SK-N-SH treated with all-trans-retinoic acid at 6 μM for 48 hours (cell line): ENCODE data around the gene MIER1.

Experiments
- ATAC-seq: fragments of 200-7000 bp; cut with Tn5 transposase; 3 replicates; pipeline ENCODE4 v1.9.1; 2020; ENCODE audit warnings: mild to moderate bottlenecking, moderate library complexity
- ARNTL ChIP-seq: fragments of 450-650 bp; formaldehyde crosslinking; IDR thresholded peaks from 2 replicates; pipeline ENCODE4 v1.5.0; 2020; ENCODE audit warnings: low read depth, mild to moderate bottlenecking, moderate library complexity, borderline replicate concordance
- BACH2 ChIP-seq: fragments of 250-450 bp; sonication (Bioruptor Pico); IDR thresholded peaks from 2 replicates; pipeline ENCODE4 v1.9.0; 2021; ENCODE audit warnings: mild to moderate bottlenecking, borderline replicate concordance
- CREB5 ChIP-seq: fragments of 250-450 bp; sonication (Bioruptor Pico); IDR thresholded peaks from 2 replicates; pipeline ENCODE4 v1.5.1; 2020; ENCODE audit warnings: low read depth, mild to moderate bottlenecking, moderate library complexity
- CSDC2 ChIP-seq: fragments of 250-450 bp; sonication (Bioruptor Pico); IDR thresholded peaks from 2 replicates; pipeline ENCODE4 v1.5.0; 2020; ENCODE audit warnings: mild to moderate bottlenecking, moderate library complexity
- CSRNP3 ChIP-seq: fragments of 250-450 bp; sonication (Bioruptor Pico); IDR thresholded peaks from 2 replicates; pipeline ENCODE4 v1.5.1; 2021; ENCODE audit warnings: mild to moderate bottlenecking, moderate library complexity
- ESRRG ChIP-seq: fragments of 250-450 bp; sonication (Bioruptor Pico); IDR thresholded peaks from 2 replicates; pipeline ENCODE4 v1.6.1; 2021; ENCODE audit warnings: mild to moderate bottlenecking
- GLIS3 ChIP-seq: fragments of 250-450 bp; sonication (Bioruptor Pico); IDR thresholded peaks from 2 replicates; pipeline ENCODE4 v1.5.0; 2020; ENCODE audit warnings: mild to moderate bottlenecking, moderate library complexity
- ISL1 ChIP-seq: fragments of 250-450 bp; sonication (Bioruptor Pico); IDR thresholded peaks from 2 replicates; pipeline ENCODE4 v2.1.2; 2022; ENCODE audit warnings: mild to moderate bottlenecking, moderate library complexity
- OSR1 ChIP-seq: fragments of 250-450 bp; sonication (Bioruptor Pico); IDR thresholded peaks from 2 replicates; pipeline ENCODE4 v1.8.0; 2022; ENCODE audit warnings: moderate library complexity, mild to moderate bottlenecking, inconsistent platforms
- POU6F1 ChIP-seq: fragments of 250-450 bp; sonication (Bioruptor Pico); IDR thresholded peaks from 2 replicates; pipeline ENCODE4 v1.8.0; 2021; ENCODE audit warnings: low read depth, mild to moderate bottlenecking, moderate library complexity, borderline replicate concordance
- PPARA ChIP-seq: fragments of 250-450 bp; sonication (Bioruptor Pico); IDR thresholded peaks from 2 replicates; pipeline ENCODE4 v1.5.0; 2020; ENCODE audit warnings: mild to moderate bottlenecking, borderline replicate concordance
- RARB ChIP-seq: fragments of 250-450 bp; sonication (Bioruptor Pico); IDR thresholded peaks from 2 replicates; pipeline ENCODE4 v1.8.0; 2021; ENCODE audit warnings: mild to moderate bottlenecking, moderate library complexity
- SNAI2 ChIP-seq: fragments of 250-450 bp; sonication (Bioruptor Pico); IDR thresholded peaks from 2 replicates; pipeline ENCODE4 v1.5.0; 2020; ENCODE audit warnings: mild to moderate bottlenecking, moderate library complexity
- TCF4 ChIP-seq: fragments of 250-450 bp; sonication (Bioruptor Pico); IDR thresholded peaks from 2 replicates; pipeline ENCODE4 v1.8.0; 2021; ENCODE audit warnings: mild to moderate bottlenecking, moderate library complexity, borderline replicate concordance
- TOX ChIP-seq: fragments of 250-450 bp; sonication (Bioruptor Pico); IDR thresholded peaks from 2 replicates; pipeline ENCODE4 v1.8.0; 2021; ENCODE audit warnings: mild to moderate bottlenecking, moderate library complexity, borderline replicate concordance
- TSHZ2 ChIP-seq: fragments of 250-450 bp; sonication (Bioruptor Pico); IDR thresholded peaks from 2 replicates; pipeline ENCODE4 v1.5.0; 2020; ENCODE audit warnings: mild to moderate bottlenecking, moderate library complexity
- ZC3H10 ChIP-seq: fragments of 250-450 bp; sonication (Bioruptor Pico); IDR thresholded peaks from 2 replicates; pipeline ENCODE4 v1.5.1; 2021; ENCODE audit warnings: mild to moderate bottlenecking, moderate library complexity
- ZFP3 ChIP-seq: fragments of 250-450 bp; sonication (Bioruptor Pico); IDR thresholded peaks from 2 replicates; pipeline ENCODE4 v1.5.0; 2020; ENCODE audit warnings: mild to moderate bottlenecking, moderate library complexity
- ZFP30 ChIP-seq: fragments of 450-650 bp; formaldehyde crosslinking; IDR thresholded peaks from 2 replicates; pipeline ENCODE4 v1.5.0; 2022; ENCODE audit warnings: mild to moderate bottlenecking, moderate library complexity
- ZNF565 ChIP-seq: fragments of 450-650 bp; formaldehyde crosslinking; conservative IDR thresholded peaks from 2 replicates; pipeline ENCODE4 v1.5.0; 2020; ENCODE audit warnings: low read depth, mild to moderate bottlenecking, moderate library complexity
- ZNF8 ChIP-seq: fragments of 450-650 bp; formaldehyde crosslinking; IDR thresholded peaks from 2 replicates; pipeline ENCODE4 v1.5.0; 2020; ENCODE audit warnings: mild to moderate bottlenecking, moderate library complexity

Gene MIER1

GRCh38 chr1:66925558-66925910 lies 744 bp downstream of the MIER1 start:
- no peak for TF ChIP-seq CSDC2 (CRISPR knock-in tag)
- no peak for TF ChIP-seq ZNF565
- TF ChIP-seq GLIS3 (CRISPR knock-in tag): peak; percentile 70; the same call in 1 of the 2 replicates
- TF ChIP-seq ISL1 (CRISPR knock-in tag): no peak
- ATAC-seq: peak; percentile 18; the same call in 2 of the 3 replicates

- ATAC-seq: no peak
- TF ChIP-seq ZNF565: no peak
- TF ChIP-seq TSHZ2: no peak
- TF ChIP-seq TOX (CRISPR knock-in tag): no peak
- no peak for TF ChIP-seq CREB5 (CRISPR knock-in tag)
- no peak for TF ChIP-seq PPARA
- TF ChIP-seq BACH2 (CRISPR knock-in tag): no peak
- no peak for TF ChIP-seq ZNF8 (CRISPR knock-in tag)
- TF ChIP-seq TCF4 (CRISPR knock-in tag): no peak
- TF ChIP-seq, all 23 proteins: peak for 0
These were observed 1.2 kb downstream of the MIER1 start for GRCh38 chr1:66925944-66926343.

GRCh38 chr1:66927528-66927927 lies 2.7 kb downstream of the MIER1 start:
- TF ChIP-seq BACH2 (CRISPR knock-in tag) (no peak), CSRNP3 (CRISPR knock-in tag) (no peak), ZNF8 (CRISPR knock-in tag) (no peak), POU6F1 (CRISPR knock-in tag) (no peak), SNAI2 (CRISPR knock-in tag) (no peak), GLIS3 (CRISPR knock-in tag) (no peak), TSHZ2 (no peak), RARB (no peak), ZC3H10 (no peak), ZFP3 (no peak), TOX (CRISPR knock-in tag) (no peak)
- ATAC-seq: no peak

- no peak for ATAC-seq
- TF ChIP-seq ESRRG (no peak), CSRNP3 (CRISPR knock-in tag) (no peak), BACH2 (CRISPR knock-in tag) (no peak), SNAI2 (CRISPR knock-in tag) (no peak), ZNF565 (no peak), CREB5 (CRISPR knock-in tag) (no peak), ARNTL (CRISPR knock-in tag) (no peak), GLIS3 (CRISPR knock-in tag) (no peak), ZFP30 (CRISPR knock-in tag) (no peak), OSR1 (CRISPR knock-in tag) (no peak)
These were observed 4.4 kb downstream of the MIER1 start for GRCh38 chr1:66929146-66929688.
